ENCODE data around the gene SCAANT1. TPM values are rescaled to one million over a fixed set of nuclear protein-coding genes. Genes with fewer than 3 reads are reported as not detected.

The SCAANT1 gene
- total RNA-seq, 1 donor from 2014 or later = not detected

- Mint-ChIP-seq H3K36me3 (peaks cover 3% of the 10 kb centered on the region), H3K27ac (no peak overlapping the region), H3K4me1 (peaks cover 29% of the 10 kb centered on the region), H3K27me3 (ENCODE audit: low read depth) (no peaks in the 10 kb centered on the region), H3K9me3 (no peaks in the 10 kb centered on the region), H3K4me3 (no peak overlapping the region)
- DNase-seq (ENCODE audit: low spot score in 2 of 2, unreplicated experiment in 2 of 2) = no peak
- TF ChIP-seq CTCF (IDR thresholded peaks at IDR 0.05; ENCODE audit: unreplicated experiment) = no peak
These were observed 28.2 kb upstream of the SCAANT1 start for GRCh38 chr3:63940389-63940757.

GRCh38 chr3:63937661-63938651 is 25.8 kb upstream of the SCAANT1 start:
- no peak for DNase-seq (ENCODE audit: low spot score in 2 of 2, unreplicated experiment in 2 of 2)
- Mint-ChIP-seq H3K9me3 (no peaks in the 10 kb centered on the region), H3K36me3 (peaks cover 9% of the 10 kb centered on the region), H3K4me1 (peaks cover 25% of the 10 kb centered on the region), H3K27me3 (ENCODE audit: low read depth) (no peaks in the 10 kb centered on the region), H3K4me3 (no peak overlapping the region), H3K27ac (peak overlapping the region; percentile 19)
- no peak for TF ChIP-seq CTCF (IDR thresholded peaks at IDR 0.05; ENCODE audit: unreplicated experiment)

- H3K4me3 Mint-ChIP-seq = no peak overlapping the region
- H3K27me3 Mint-ChIP-seq (ENCODE audit: low read depth) = no peaks in the 10 kb centered on the region
- no peak overlapping the region for H3K27ac Mint-ChIP-seq
- H3K9me3 Mint-ChIP-seq = no peaks in the 10 kb centered on the region
- H3K36me3 Mint-ChIP-seq = peaks cover 9% of the 10 kb centered on the region
- H3K4me1 Mint-ChIP-seq = peaks cover 25% of the 10 kb centered on the region
- DNase-seq (ENCODE audit: low spot score in 2 of 2, unreplicated experiment in 2 of 2) = no peak
- no peak for TF ChIP-seq CTCF (IDR thresholded peaks at IDR 0.05; ENCODE audit: unreplicated experiment)
These were observed 24.7 kb upstream of the SCAANT1 start for GRCh38 chr3:63936925-63937324.

GRCh38 chr3:63934041-63934866 is 22.1 kb upstream of the SCAANT1 start:
- Mint-ChIP-seq H3K36me3 (peaks cover 9% of the 10 kb centered on the region), H3K9me3 (no peaks in the 10 kb centered on the region), H3K27ac (no peak overlapping the region), H3K4me1 (peaks cover 24% of the 10 kb centered on the region), H3K4me3 (no peak overlapping the region), H3K27me3 (ENCODE audit: low read depth) (no peaks in the 10 kb centered on the region)
- no peak for DNase-seq (ENCODE audit: low spot score in 2 of 2, unreplicated experiment in 2 of 2)
- no peak for TF ChIP-seq CTCF (IDR thresholded peaks at IDR 0.05; ENCODE audit: unreplicated experiment)

GRCh38 chr3:63933459-63933858 is 21.3 kb upstream of the SCAANT1 start:
- Mint-ChIP-seq H3K4me1 (peaks cover 20% of the 10 kb centered on the region), H3K4me3 (no peak overlapping the region), H3K9me3 (no peaks in the 10 kb centered on the region), H3K27me3 (ENCODE audit: low read depth) (no peaks in the 10 kb centered on the region), H3K27ac (no peak overlapping the region), H3K36me3 (peaks cover 9% of the 10 kb centered on the region)
- no peak for TF ChIP-seq CTCF (IDR thresholded peaks at IDR 0.05; ENCODE audit: unreplicated experiment)
- DNase-seq (ENCODE audit: low spot score in 2 of 2, unreplicated experiment in 2 of 2) = no peak

All from mesothelial cell of epicardium (in vitro differentiated cells).